GM19328 (cell line): ENCODE results near the gene ENOX1.
"Not testable (repeated sequence)": the region's sequence is repeated elsewhere in the genome, so short reads cannot be mapped to it uniquely, and the experiment has no call there.

Experiments
- ATAC-seq: cut with Tn5 transposase; IDR thresholded peaks from one replicate; pipeline ENCODE4 v1.9.1; 2021; ENCODE audit warnings: mild to moderate bottlenecking, moderate library complexity; ENCODE audit not compliant: unreplicated experiment

The ENOX1 gene

GRCh38 chr13:43441899-43442499 lies 344.8 kb downstream of the ENOX1 start:
- ATAC-seq, result no peak

- no peak for ATAC-seq
Observed at GRCh38 chr13:43441464-43441863, 345.3 kb downstream of the ENOX1 start.

- no peak for ATAC-seq
Observed at GRCh38 chr13:43434191-43434590, 352.6 kb downstream of the ENOX1 start.

GRCh38 chr13:43433691-43434141 lies 353.1 kb downstream of the ENOX1 start:
- ATAC-seq, result no peak

- no peak for ATAC-seq
Observed at GRCh38 chr13:43432958-43433357, 353.8 kb downstream of the ENOX1 start.

- no peak for ATAC-seq
Observed at GRCh38 chr13:43431841-43432240, 354.9 kb downstream of the ENOX1 start.

GRCh38 chr13:43431290-43431716 lies 355.5 kb downstream of the ENOX1 start:
- no peak for ATAC-seq

- no peak for ATAC-seq
Observed at GRCh38 chr13:43428545-43429296, 358.1 kb downstream of the ENOX1 start.

- ATAC-seq, result no peak
Observed at GRCh38 chr13:43426355-43426754, 360.4 kb downstream of the ENOX1 start.

- no peak for ATAC-seq
Observed at GRCh38 chr13:43425234-43425633, 361.5 kb downstream of the ENOX1 start.

- no peak for ATAC-seq
Observed at GRCh38 chr13:43424412-43424811, 362.4 kb downstream of the ENOX1 start.

GRCh38 chr13:43422116-43422515 lies 364.7 kb downstream of the ENOX1 start:
- no peak for ATAC-seq

GRCh38 chr13:43416842-43417241 lies 369.9 kb downstream of the ENOX1 start:
- ATAC-seq, result not testable (repeated sequence)

- ATAC-seq, result not testable (repeated sequence)
Observed at GRCh38 chr13:43416408-43416807, 370.4 kb downstream of the ENOX1 start.

- ATAC-seq, result not testable (repeated sequence)
Observed at GRCh38 chr13:43415903-43416391, 370.8 kb downstream of the ENOX1 start.

- ATAC-seq, result no peak
Observed at GRCh38 chr13:43414111-43414510, 372.7 kb downstream of the ENOX1 start.

GRCh38 chr13:43411741-43412140 lies 375.0 kb downstream of the ENOX1 start:
- ATAC-seq, result no peak

- ATAC-seq, result no peak
Observed at GRCh38 chr13:43411211-43411610, 375.6 kb downstream of the ENOX1 start.

- ATAC-seq, result no peak
Observed at GRCh38 chr13:43408274-43408673, 378.5 kb downstream of the ENOX1 start.

- no peak for ATAC-seq
Observed at GRCh38 chr13:43407023-43407581, 379.7 kb downstream of the ENOX1 start.

GRCh38 chr13:43405457-43405856 lies 381.3 kb downstream of the ENOX1 start:
- ATAC-seq, result no peak

GRCh38 chr13:43402380-43402779 lies 384.4 kb downstream of the ENOX1 start:
- ATAC-seq, result no peak
